Stimulated activated CD8-positive, alpha-beta memory T cell treated with anti-CD3 and anti-CD28 coated beads, Interleukin-12 subunit alpha, Interleukin-12 subunit beta, amount 100 ng/mL, for 24 hours (primary cell): Measurements from ENCODE around the gene FPR2.
"Not testable (repeated sequence)": the region's sequence is repeated elsewhere in the genome, so short reads cannot be mapped to it uniquely, and the experiment has no call there.

ENCODE experiments used
- DNase-seq: peaks from one replicate; pipeline ENCODE4 v3.0.0-alpha.2; 2020; ENCODE audit errors: extremely low read depth

FPR2 gene

GRCh38 chr19:51739466-51740213 is 21.3 kb upstream of the FPR2 start:
- no peak for DNase-seq

- no peak for DNase-seq
Observed at GRCh38 chr19:51740356-51740755, 20.6 kb upstream of the FPR2 start.

DNA sequence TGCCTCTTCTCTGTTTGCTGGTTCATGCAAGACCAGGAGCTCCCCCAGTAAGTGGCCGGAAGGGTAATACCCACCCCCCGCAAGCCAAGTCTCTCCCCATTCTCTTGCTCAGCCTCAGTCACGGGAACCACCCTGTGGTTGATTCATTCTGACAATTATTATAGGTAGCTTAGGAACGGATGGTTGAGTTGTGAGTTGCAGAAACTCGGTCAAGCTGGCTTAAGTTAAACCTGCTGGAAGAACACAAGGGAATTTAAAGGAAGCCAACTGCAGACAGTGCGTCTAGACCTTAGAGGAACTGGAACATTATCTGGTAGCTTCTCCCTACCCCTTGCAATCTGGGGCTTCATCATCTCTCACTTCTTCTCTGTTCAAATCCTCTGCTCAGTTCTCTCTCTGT is 18.2 kb upstream of the FPR2 start:
- no peak for DNase-seq

GRCh38 chr19:51743405-51743804 is 17.6 kb upstream of the FPR2 start:
- DNase-seq: no peak

DNA sequence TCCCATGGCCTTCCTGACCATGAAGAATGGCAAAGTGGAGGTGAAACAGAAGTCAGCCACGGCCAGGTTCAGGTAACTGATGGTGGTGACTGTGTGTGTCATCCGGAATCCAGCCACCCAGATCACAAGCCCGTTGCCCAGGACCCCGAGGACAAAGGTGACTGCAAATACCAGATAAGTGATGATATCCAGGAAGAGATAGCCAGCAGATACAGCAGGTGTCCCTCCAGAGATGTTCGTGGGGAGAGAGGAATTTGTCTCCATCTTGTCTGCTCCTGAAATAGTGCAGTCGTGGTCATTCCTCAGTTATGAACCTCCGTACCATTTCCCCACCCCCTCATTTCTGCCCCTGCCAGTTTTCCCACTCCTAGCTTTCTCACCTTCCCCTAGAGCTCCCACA is 14.2 kb upstream of the FPR2 start:
- DNase-seq: no peak

- no peak for DNase-seq
Observed at GRCh38 chr19:51749979-51750378, 11.0 kb upstream of the FPR2 start.

GRCh38 chr19:51750400-51751094 is 10.4 kb upstream of the FPR2 start:
- DNase-seq: no peak

DNA sequence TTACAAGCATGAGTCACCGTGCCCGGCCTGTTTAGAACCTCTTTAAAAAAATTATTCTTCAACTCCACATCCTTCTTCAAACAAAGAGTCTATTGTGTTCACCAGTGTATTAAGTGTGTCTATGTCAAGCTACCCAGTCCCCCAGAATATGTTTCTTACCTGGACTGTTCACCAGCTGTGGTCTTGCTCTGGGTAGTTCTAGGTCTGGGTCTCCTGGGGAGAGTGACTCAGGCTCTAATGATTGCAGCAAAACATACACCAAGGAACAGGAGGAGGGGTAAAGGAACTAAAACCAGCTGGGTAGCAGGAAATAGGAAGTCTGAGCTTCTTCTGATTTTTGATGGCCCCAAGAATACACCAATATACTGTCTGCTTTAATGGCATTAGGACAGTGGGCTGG is 9.3 kb upstream of the FPR2 start, which contains the start of gene FPR1:
TSS of gene FPR1 (minus strand) at position 224 of the 400 bp plus-strand sequence. CDS start 4,884 bp downstream, outside the sequence.
- no peak for DNase-seq

DNA sequence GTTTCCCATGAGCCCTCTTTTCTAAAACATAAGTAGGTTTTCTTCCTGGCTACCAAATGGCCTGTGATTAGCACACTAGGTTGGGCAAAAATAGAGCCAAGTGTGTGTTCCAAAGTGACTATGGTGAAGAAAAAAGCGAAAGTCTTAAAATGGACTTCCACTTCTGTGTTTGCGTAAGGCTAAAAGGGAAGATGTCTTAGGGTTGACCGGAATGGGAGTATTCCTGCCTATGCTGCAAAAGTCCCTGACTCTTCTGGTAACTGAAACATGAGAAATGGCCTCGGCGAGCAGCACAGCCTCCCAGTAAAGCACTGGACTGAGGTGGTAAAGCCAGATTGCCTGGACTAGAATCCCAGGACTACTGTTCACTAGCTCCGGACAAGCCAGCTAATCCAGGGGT is 6.9 kb upstream of the FPR2 start:
- DNase-seq: no peak

GRCh38 chr19:51754770-51755169 is 6.2 kb upstream of the FPR2 start:
- DNase-seq: no peak

GRCh38 chr19:51755571-51755970 is 5.4 kb upstream of the FPR2 start:
- DNase-seq: no peak

DNA sequence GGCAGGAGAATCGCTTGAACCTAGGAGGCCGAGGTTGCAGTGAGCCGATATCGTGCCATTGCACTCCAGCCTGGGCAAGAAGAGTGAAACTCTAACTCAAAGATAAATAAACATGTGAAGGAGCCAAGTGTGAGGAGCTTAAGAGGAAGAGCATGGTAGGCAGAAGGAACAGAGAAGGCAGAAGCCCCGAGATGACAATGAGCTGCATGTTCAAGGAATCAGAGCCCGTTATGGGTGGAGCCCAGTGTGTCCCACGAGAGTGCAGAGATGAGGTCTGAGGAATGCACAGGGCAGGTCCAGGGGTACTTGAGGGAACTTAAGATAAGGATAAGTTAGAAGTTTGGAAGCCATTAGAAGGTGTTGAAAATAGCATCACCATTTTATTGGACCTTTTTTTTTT is 716 bp downstream of the FPR2 start:
- no peak for DNase-seq

GRCh38 chr19:51765086-51765485 is 4.1 kb downstream of the FPR2 start:
- DNase-seq: no peak

GRCh38 chr19:51766461-51766860 is 5.5 kb downstream of the FPR2 start:
- no peak for DNase-seq

- DNase-seq: no peak
Observed at GRCh38 chr19:51771376-51772130, 10.6 kb downstream of the FPR2 start.

GRCh38 chr19:51772977-51773376 is 12.0 kb downstream of the FPR2 start:
- DNase-seq: no peak

- not testable (repeated sequence) for DNase-seq
Observed at GRCh38 chr19:51776561-51776960, 15.6 kb downstream of the FPR2 start.

- no peak for DNase-seq
Observed at GRCh38 chr19:51777570-51778462, 16.8 kb downstream of the FPR2 start.

GRCh38 chr19:51779181-51779580 is 18.2 kb downstream of the FPR2 start:
- DNase-seq: no peak

- no peak for DNase-seq
Observed at GRCh38 chr19:51779703-51780102, 18.7 kb downstream of the FPR2 start.

- DNase-seq: no peak
Observed at GRCh38 chr19:51780270-51780669, 19.3 kb downstream of the FPR2 start.

GRCh38 chr19:51781999-51782398 is 21.0 kb downstream of the FPR2 start:
- no peak for DNase-seq
